HG03520 (cell line): Measurements from ENCODE around the gene RPL19.

ENCODE experiments used
- ATAC-seq: cut with Tn5 transposase; IDR thresholded peaks from one replicate; pipeline ENCODE4 v1.9.1; 2021; ENCODE audit warnings: mild to moderate bottlenecking, moderate library complexity; ENCODE audit not compliant: unreplicated experiment

RPL19 gene

GRCh38 chr17:39222866-39223834, 23.1 kb downstream of the RPL19 start:
- no peak for ATAC-seq

DNA sequence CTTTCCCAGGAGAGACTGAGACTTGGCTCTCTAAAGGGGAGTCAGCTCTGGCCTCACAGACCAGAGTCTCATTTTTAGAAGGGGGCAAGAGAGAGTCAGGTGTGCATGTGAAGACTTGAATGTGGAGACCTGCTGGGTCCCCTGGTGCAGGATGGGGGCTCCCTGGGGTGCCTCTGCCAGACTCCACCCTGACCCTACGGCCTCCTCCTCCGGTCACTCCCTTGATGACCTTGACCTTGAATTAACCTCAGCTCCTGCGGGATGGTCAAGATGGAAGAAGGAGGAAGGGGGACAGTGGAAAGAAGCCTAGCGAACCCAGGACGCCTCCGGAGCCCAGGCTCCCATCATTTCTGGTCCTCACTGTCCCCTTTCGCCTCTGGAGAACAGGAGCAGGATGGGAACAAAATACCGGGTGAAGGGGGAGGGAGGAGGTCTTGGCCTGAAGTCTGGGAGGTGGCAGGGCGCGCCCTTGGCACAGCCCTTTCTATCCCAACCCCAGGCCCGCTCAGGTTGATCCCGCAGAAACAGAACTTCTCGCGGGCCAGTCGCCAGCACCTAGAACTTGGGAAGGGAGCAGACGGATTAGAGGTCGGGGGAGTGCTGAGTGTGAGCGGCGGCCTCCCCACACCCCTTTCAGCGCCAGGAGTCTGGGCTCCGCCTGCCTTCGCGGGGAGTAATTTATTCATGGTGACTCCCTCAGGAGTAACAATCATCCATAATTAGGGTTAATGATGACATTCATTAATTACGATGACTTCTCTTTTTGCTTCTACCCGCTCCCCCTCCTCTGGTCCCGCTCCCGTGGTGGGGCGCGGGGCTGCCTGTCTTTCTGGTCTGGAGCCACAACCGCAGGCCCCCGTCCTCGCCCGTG, 24.1 kb downstream of the RPL19 start:
- ATAC-seq = no peak

DNA sequence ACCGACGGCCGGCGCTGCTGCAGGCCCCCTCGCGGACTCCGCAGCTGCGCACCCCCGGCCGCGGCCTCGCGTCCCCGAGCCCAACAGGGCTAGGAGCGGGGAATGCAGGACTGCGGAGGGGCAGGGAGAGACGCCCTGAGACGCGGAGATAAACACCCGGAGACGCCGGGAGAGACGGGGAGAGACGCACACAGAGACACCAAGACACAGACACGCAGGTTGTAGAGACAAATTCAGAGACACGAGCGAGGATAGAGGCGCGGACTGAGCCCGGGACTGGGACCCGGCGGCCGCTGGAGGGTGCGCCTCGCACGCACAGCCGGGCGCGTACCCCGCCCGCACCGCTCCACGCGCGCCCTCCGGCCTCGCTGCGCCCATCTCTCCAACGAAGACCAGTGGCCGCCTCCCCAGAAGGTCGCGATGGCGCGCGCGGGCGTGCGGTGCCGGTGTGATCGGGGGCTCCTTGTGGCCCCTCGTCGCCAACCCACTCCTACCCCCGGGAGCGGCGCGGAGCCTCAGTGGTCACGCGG, 24.8 kb downstream of the RPL19 start:
- no peak for ATAC-seq

GRCh38 chr17:39225308-39225958, 25.4 kb downstream of the RPL19 start, which contains the start of gene STAC2:
Gene STAC2, minus strand, starts transcription at chr17:39225945. Its CDS starts 443 bp downstream, at chr17:39225502.
- no peak for ATAC-seq

GRCh38 chr17:39225959-39226683, 26.0 kb downstream of the RPL19 start:
- ATAC-seq = no peak

- ATAC-seq = no peak
Observed at GRCh38 chr17:39227364-39227919, 27.4 kb downstream of the RPL19 start.

DNA sequence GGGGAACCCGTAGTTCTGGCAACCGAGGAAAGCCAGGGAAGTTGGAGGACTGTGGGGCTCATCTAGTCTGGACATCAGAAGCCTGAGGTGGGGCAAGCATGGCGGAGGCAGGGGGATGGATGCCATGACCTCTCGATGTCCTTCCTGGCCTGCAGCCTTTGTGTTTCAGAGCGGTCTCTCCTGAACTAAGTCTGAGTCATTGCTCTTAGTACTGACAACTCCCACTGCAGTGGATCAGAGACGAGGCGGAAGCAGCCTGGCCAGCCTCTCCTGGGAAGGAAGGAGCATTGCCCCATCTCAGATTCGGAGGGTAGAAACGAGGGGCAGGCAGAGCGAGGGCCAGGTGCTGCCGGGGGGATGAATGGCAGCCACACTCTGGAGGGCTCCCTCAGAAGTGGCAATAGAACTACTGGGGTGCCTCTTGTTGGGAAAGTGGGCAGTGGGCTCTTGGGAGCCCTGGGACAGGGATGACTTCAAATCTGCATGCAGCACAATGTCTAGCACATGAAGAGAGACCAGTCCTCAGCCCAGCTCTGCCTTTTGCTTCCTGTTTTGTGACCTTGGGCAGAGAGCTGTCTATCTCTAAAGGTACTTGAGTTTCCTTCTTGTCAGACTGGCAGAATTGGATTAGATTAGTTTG, 29.3 kb downstream of the RPL19 start:
- no peak for ATAC-seq

DNA sequence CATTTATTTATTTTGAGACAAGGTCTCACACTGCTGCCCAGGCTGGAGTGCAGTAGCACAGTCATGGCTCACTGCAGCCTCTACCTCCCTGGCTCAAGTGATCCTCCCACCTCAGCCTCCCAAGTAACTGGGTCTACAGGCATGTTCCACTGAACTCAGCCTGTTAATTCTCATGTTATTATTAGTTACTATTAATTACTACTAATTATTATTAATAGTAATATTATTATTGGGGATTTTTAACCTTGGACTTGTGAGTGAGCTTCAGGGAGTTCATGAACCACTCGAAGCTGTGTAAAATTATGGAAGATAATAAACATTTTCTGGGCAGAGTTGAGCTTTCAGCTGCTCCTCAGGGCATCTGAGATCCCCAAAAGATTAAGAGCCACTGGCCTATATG, 30.3 kb downstream of the RPL19 start:
- ATAC-seq = no peak

GRCh38 chr17:39231091-39231561, 31.0 kb downstream of the RPL19 start:
- no peak for ATAC-seq

- no peak for ATAC-seq
Observed at GRCh38 chr17:39231591-39232551, 31.8 kb downstream of the RPL19 start.

DNA sequence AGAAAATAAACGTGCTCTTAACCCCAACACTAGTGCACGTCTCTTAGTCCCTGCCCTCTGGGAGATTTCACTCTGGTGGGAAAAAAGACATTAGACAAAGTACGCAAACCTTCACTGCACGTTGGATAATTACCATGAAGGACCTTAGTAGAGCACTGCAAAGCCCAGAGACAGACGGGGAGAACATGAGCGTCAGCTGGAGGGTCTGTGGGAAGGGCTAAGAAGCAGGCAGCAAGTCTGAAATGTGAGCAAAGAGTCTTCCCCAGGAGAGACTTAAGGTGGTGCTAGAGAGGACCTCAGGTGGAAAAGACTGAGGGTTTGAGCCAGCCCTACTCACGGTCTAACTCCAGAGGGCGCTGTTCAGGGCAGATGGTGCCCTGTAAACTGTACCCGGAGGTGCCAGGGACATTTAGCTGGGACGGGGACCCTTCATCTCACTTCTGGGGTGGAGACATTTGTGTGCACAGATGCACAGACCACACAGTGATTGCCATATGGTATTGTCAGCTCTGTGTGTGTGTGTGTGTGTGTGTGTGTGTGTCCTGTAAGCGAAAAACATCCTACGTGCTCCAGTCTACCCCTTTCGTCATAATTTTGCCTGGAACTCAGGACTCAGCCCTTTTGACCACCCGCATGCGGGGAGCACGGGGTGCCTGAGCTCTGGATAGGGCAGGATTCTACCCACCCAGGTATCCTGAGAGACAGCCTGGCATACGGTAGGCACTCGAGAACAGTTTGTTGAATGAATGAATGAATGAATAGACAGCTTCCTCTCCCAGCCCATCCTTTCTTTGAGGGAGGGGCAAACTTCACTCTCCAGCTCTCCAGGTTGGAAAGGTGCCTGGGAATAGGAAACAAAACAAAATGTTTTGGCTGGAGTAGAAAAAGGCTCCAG, 35.7 kb downstream of the RPL19 start:
- no peak for ATAC-seq

GRCh38 chr17:39236450-39236927, 36.4 kb downstream of the RPL19 start:
- ATAC-seq = no peak

DNA sequence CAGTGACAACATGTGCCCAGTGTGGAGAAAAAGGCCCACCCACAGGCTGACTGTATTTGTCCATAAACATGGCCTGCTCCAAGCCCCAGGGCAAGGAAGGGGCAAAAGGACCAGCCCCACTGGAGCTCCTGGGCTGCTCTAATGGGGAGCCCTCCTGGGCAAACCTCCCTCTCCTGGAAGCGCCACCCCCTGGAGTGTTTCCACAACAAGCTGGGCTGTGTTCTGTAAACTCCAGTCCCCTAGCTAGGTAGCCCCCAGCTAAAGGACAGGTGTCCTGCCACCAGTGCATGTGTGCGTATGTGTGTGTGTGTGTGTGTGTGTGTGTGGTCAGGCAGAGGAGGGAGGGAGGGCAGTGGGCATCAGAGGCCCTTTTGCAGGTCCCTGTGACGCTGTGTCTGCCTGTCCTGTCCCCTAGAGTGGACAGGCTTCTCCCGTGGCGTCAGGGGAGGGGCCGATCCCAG, 36.9 kb downstream of the RPL19 start:
- no peak for ATAC-seq

DNA sequence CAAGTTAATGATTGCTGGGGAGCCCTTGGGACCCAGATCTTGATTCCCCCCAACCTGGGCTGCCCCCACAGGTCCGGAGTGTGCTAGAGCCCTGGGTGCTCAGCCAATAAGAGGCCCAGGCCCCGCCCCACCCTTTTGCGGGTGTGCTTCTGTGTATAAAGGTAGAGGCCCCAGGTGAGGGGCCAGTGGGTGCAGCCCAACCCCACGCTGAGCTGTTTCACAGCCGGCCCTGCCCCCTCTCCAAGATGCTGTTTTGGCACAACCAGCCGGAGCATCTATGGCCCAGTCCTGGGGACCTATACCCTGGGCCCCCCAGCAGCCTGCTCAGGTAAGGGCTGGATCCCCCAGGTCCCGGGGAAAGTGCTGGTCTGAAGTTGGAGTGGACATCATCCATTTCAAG, 37.5 kb downstream of the RPL19 start:
- ATAC-seq = no peak

- no peak for ATAC-seq
Observed at GRCh38 chr17:39238311-39238972, 38.4 kb downstream of the RPL19 start.

DNA sequence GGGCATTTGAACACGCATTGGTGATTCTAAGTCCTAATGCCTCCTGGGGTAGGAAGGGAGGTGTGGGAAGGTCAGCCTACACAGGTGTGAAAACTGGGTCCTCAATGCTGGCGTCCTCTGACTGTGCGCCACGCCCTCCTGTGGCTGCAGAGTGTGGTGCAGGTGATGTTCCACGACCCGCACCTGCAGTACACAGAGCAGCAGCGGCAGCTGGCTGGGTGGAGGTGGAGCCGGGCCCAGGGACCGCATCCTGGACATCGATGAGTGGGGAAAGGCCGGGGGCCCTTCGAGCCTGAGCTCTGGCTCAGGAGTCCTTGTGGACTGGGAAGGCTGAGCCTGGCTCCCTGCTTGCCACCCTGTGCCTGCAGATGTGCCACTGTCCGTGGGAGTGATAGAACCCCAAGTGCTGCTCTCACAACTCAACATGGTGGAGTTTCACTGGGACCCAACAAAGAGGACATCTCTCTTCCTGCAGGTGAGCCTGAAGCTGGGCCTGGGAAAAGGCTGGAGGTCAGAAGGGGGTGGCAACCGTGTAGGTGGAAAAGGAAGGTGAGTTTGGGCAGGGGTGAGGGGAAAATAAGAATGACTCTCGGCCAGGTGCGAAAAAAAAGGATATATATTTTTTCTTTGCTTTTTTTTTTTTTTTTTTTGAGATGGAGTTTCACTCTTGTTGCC, 39.7 kb downstream of the RPL19 start:
- ATAC-seq = no peak
